ENCODE results near the gene CEACAM1. TPM values are rescaled to one million over a fixed set of nuclear protein-coding genes. Genes with fewer than 3 reads are reported as not detected.
"Not testable (repeated sequence)": the region's sequence is repeated elsewhere in the genome, so short reads cannot be mapped to it uniquely, and the experiment has no call there.

CEACAM1 gene
- total RNA-seq, 1 donor from 2014 or later, result not detected

- DNase-seq (ENCODE audit: low spot score in 2 of 2), result no peak
- intact Hi-C loops (cut with DNase I), result no loop called here
- no peaks in the 10 kb centered on the region for H3K9me3 ChIP-seq
- H3K4me1 ChIP-seq, result no peaks in the 10 kb centered on the region
- TF ChIP-seq CTCF (IDR thresholded peaks at IDR 0.05), result no peak
- H3K27me3 ChIP-seq, result no peaks in the 10 kb centered on the region
- no peak overlapping the region for H3K27ac ChIP-seq
- no peak overlapping the region for H3K4me3 ChIP-seq
- H3K36me3 ChIP-seq, result no peaks in the 10 kb centered on the region
Measured at GRCh38 chr19:42534391-42534790, 6.1 kb upstream of the CEACAM1 start.

- H3K9me3 ChIP-seq, result no peaks in the 10 kb centered on the region
- no peak overlapping the region for H3K4me3 ChIP-seq
- no peaks in the 10 kb centered on the region for H3K27me3 ChIP-seq
- H3K27ac ChIP-seq, result no peak overlapping the region
- DNase-seq (ENCODE audit: low spot score in 2 of 2), result no peak
- intact Hi-C loops (cut with DNase I), result no loop called here
- H3K4me1 ChIP-seq, result no peaks in the 10 kb centered on the region
- H3K36me3 ChIP-seq, result no peaks in the 10 kb centered on the region
- TF ChIP-seq CTCF (IDR thresholded peaks at IDR 0.05), result no peak
Measured at GRCh38 chr19:42532891-42533290, 4.6 kb upstream of the CEACAM1 start.

- intact Hi-C loops (cut with DNase I), result no loop called here
- peak in 1 of 2 donors; percentile 18 for DNase-seq (ENCODE audit: low spot score in 2 of 2)
Measured at GRCh38 chr19:42531313-42531712, 3.0 kb upstream of the CEACAM1 start.

GRCh38 chr19:42529248-42529764 lies 1.0 kb upstream of the CEACAM1 start:
- peak in 1 of 2 donors; percentile 70 for DNase-seq (ENCODE audit: low spot score in 2 of 2)
- Histone ChIP-seq H3K27ac (no peak overlapping the region), H3K27me3 (no peaks in the 10 kb centered on the region), H3K4me3 (no peak overlapping the region), H3K36me3 (no peaks in the 10 kb centered on the region), H3K4me1 (no peaks in the 10 kb centered on the region), H3K9me3 (no peaks in the 10 kb centered on the region)
- intact Hi-C loops (cut with DNase I), result no loop called here
- TF ChIP-seq CTCF (IDR thresholded peaks at IDR 0.05), result peak; percentile 38 to 55 (median 43)

More at GRCh38 chr19:42531313-42531712, 3.0 kb upstream of the CEACAM1 start:
- Histone ChIP-seq H3K36me3 (no peaks in the 10 kb centered on the region), H3K9me3 (no peaks in the 10 kb centered on the region), H3K27ac (no peak overlapping the region), H3K27me3 (no peaks in the 10 kb centered on the region), H3K4me1 (no peaks in the 10 kb centered on the region), H3K4me3 (no peak overlapping the region)
- no peak for TF ChIP-seq CTCF (IDR thresholded peaks at IDR 0.05)

GRCh38 chr19:42524943-42525342 lies 3.3 kb downstream of the CEACAM1 start:
- no peaks in the 10 kb centered on the region for H3K36me3 ChIP-seq
- no peaks in the 10 kb centered on the region for H3K4me1 ChIP-seq
- no peaks in the 10 kb centered on the region for H3K9me3 ChIP-seq
- intact Hi-C loops (cut with DNase I), result no loop called here
- H3K27ac ChIP-seq, result no peak overlapping the region
- H3K27me3 ChIP-seq, result no peaks in the 10 kb centered on the region
- TF ChIP-seq CTCF (IDR thresholded peaks at IDR 0.05), result no peak
- DNase-seq (ENCODE audit: low spot score in 2 of 2), result no peak
- H3K4me3 ChIP-seq, result no peak overlapping the region

GRCh38 chr19:42524250-42524649 lies 4.0 kb downstream of the CEACAM1 start:
- H3K36me3 ChIP-seq, result no peaks in the 10 kb centered on the region
- no peak overlapping the region for H3K27ac ChIP-seq
- H3K4me1 ChIP-seq, result no peaks in the 10 kb centered on the region
- intact Hi-C loops (cut with DNase I), result no loop called here
- H3K9me3 ChIP-seq, result no peaks in the 10 kb centered on the region
- no peaks in the 10 kb centered on the region for H3K27me3 ChIP-seq
- no peak overlapping the region for H3K4me3 ChIP-seq
- TF ChIP-seq CTCF (IDR thresholded peaks at IDR 0.05), result no peak
- DNase-seq (ENCODE audit: low spot score in 2 of 2), result peak in 1 of 2 donors; percentile 8

GRCh38 chr19:42522262-42522661 lies 6.0 kb downstream of the CEACAM1 start:
- H3K27me3 ChIP-seq; H3K4me1 ChIP-seq; H3K4me3 ChIP-seq; H3K36me3 ChIP-seq; H3K9me3 ChIP-seq; intact Hi-C loops (cut with DNase I); DNase-seq (ENCODE audit: low spot score in 2 of 2); H3K27ac ChIP-seq: not testable (repeated sequence)

Measured in ascending aorta (tissue), 2 donors.